Transverse colon (tissue), 4 donors: ENCODE data around the gene FER. TPM values are rescaled to one million over a fixed set of nuclear protein-coding genes. Genes with fewer than 3 reads are reported as not detected.

ENCODE experiments used
- DNase-seq: peaks from one replicate; pipeline ENCODE4 v3.0.0-alpha.2; 2019
- H3K27ac ChIP-seq, 4 donors: fragments of 200-600 bp; sonication (generic); 2 replicates each; pipeline ENCODE4 v1.5.1; 2016 to 2018; ENCODE audit warnings: inconsistent platforms in 4 of 4
- H3K27me3 ChIP-seq: fragments of 200-600 bp; sonication (generic); 2 replicates; pipeline ENCODE4 v1.5.1; 2017; ENCODE audit warnings: inconsistent platforms
- H3K36me3 ChIP-seq, 4 donors: fragments of 200-600 bp; sonication (generic); 2 replicates each; pipeline ENCODE4 v1.5.1; 2017 to 2019; ENCODE audit warnings: inconsistent platforms in 4 of 4
- H3K4me1 ChIP-seq, 4 donors: fragments of 200-600 bp; sonication (generic); 2 replicates each; pipeline ENCODE4 v1.5.1; 2017 to 2020; ENCODE audit warnings: inconsistent platforms in 4 of 4
- H3K4me3 ChIP-seq, 4 donors: fragments of 200-600 bp; sonication (generic); 1 replicate in 1 of 4; 2 replicates in 3 of 4; pipeline versions ENCODE4 v1.5.1 to v1.6.1; 2017 to 2019; ENCODE audit warnings: inconsistent platforms in 4 of 4
- H3K9me3 ChIP-seq, 2 donors: fragments of 200-600 bp; sonication (generic); 2 replicates each; pipeline ENCODE4 v1.5.1; 2017 to 2019; ENCODE audit warnings: inconsistent platforms in 2 of 2
- EP300 ChIP-seq: sonication (generic); formaldehyde crosslinking; IDR thresholded peaks from one replicate; pipeline ENCODE4 v1.6.1; 2017; ENCODE audit warnings: antibody characterized with exemption, low read depth
- POLR2A ChIP-seq: fragments of 450-650 bp; IDR thresholded peaks from one replicate; pipeline ENCODE4 v1.6.1; 2016; ENCODE audit warnings: antibody characterized with exemption, mild to moderate bottlenecking, moderate library complexity
- POLR2AphosphoS5 ChIP-seq, 3 donors: sonication (generic); formaldehyde crosslinking; IDR thresholded peaks; one replicate each; pipeline ENCODE4 v1.6.1; 2016; ENCODE audit warnings: antibody characterized with exemption in 3 of 3
- WGBS, 2 donors: methylation state at CpG; one replicate each; pipeline ENCODE4 v1.1.5; 2018; ENCODE audit warnings: low coverage in 1 of 2; 5-methylcytosine and 5-hydroxymethylcytosine counted together
- in situ Hi-C, 4 donors: fragments of 200-750 bp; cut with MboI; loops; one replicate each; pipeline versions ENCODE4 v1.15.0 to v1.15.1; 2017; ENCODE audit warnings: low sequenced_read_pairs in 3 of 4, low pct_ligation_motif_present in 1 of 4, low pct_unique_long_range_greater_than_20kb in 1 of 4
- intact Hi-C: fragments of 100-400 bp; cut with DNase I; formaldehyde crosslinking; loops from one replicate; pipeline ENCODE4 v1.15.1; 2023; ENCODE audit warnings: low total_unique reads
- total RNA-seq, 4 donors: library from RNA; depleted of rRNA; stranded (reverse); fragments of >200 nt; gene quantifications; one replicate each; pipeline ENCODE4 v1.1.0, GENCODE V29; 2016
- TF ChIP-seq, protein P1 (sequence below), 5 experiments: fragments of 200-600 bp in 3 of 5; fragments of 450-650 bp in 2 of 5; sonication (generic) in 3 of 5; IDR thresholded peaks; 1 replicate in 2 of 5; 2 replicates in 3 of 5; pipeline ENCODE4 v1.5.1; 2016 to 2017; ENCODE audit warnings: antibody characterized with exemption in 5 of 5, inconsistent platforms in 3 of 5, mild to moderate bottlenecking in 2 of 5, moderate library complexity in 1 of 5

The FER gene
- total RNA-seq, 4 donors from 2014 or later: 7.5 to 25.5 (median 13.1) TPM

DNA sequence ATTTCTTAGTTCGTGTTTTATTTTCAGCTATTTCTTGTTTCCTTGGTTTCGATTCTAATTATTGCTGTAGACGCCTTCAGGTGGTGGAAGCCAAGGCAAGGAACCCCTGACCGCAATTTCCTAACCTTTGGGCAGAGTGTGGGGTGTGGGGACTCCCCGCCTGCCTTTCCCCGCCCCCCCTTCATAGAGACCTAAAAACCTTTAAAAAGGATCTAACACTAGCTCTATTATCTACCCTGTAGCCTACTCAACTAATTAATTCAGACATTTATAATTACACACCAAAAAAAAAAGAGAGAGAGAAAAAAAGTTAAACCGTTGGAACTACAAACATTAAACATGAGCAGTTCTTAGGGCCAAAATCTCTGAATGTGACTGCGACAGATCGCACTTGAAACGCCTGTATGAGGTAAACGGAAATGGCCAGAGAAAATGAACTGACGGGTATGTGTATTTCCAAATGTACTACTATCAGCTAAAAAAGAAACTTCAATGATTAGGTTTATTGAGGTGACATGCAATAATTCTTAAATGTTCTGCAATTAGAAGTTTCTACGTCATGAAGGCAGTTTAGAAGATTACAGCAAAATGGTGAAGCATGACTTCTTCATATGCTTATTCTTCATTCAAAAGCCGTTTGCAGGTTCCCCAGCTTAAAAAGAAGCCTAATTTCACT, 19.0 kb upstream of the FER start:
- Histone ChIP-seq H3K9me3 (no peaks in the 10 kb centered on the region), H3K4me1 (peaks cover 0 to 15% (median 3%) of the 10 kb centered on the region in 4 donors), H3K4me3 (peak overlapping the region; percentile 65 to 85 (median 77)), H3K27me3 (no peaks in the 10 kb centered on the region), H3K36me3 (no peaks in the 10 kb centered on the region), H3K27ac (peak overlapping the region; percentile 90 to 95 (median 92))
- in situ Hi-C loops (loop anchor here in 1 of 4 donors (25.0 kb wide), 1 partner anchor 959 kb away; the partner anchor contains the start of gene MAN2A1), intact Hi-C loops (no loop called here)
- 29 to 36% methylated on average over 13 to 14 of the region's 14 CpGs for WGBS, 2 donors
- no peak for DNase-seq
- TF ChIP-seq, protein P1, sequence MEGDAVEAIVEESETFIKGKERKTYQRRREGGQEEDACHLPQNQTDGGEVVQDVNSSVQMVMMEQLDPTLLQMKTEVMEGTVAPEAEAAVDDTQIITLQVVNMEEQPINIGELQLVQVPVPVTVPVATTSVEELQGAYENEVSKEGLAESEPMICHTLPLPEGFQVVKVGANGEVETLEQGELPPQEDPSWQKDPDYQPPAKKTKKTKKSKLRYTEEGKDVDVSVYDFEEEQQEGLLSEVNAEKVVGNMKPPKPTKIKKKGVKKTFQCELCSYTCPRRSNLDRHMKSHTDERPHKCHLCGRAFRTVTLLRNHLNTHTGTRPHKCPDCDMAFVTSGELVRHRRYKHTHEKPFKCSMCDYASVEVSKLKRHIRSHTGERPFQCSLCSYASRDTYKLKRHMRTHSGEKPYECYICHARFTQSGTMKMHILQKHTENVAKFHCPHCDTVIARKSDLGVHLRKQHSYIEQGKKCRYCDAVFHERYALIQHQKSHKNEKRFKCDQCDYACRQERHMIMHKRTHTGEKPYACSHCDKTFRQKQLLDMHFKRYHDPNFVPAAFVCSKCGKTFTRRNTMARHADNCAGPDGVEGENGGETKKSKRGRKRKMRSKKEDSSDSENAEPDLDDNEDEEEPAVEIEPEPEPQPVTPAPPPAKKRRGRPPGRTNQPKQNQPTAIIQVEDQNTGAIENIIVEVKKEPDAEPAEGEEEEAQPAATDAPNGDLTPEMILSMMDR (IDR thresholded peaks at IDR 0.05): no peak
- no peak for TF ChIP-seq POLR2AphosphoS5 (IDR thresholded peaks at IDR 0.05)
- TF ChIP-seq POLR2A: no peak
- no peak for TF ChIP-seq EP300

DNA sequence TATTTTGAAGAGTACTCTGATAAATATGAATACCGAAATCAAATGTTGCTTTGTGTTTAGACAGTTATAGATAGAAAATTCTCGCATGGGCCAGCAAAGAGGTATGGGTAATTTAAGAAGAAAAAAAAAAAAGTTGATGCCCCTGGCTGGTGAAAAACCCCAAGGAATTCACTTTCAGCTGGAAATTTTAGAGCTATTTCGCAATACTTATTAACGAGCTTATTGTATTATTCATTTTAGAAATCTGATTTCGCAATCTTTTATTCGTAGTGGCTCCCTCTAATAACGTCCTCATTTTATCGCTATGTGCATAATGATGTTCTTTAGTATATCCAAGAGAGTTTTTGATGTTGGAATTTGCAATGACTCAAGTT, 18.5 kb upstream of the FER start:
- Histone ChIP-seq H3K4me3 (peak overlapping the region in 1 of 4 donors; percentile 84), H3K4me1 (peaks cover 0 to 15% (median 3%) of the 10 kb centered on the region in 4 donors), H3K27ac (peak overlapping the region in 3 of 4 donors; percentile 90 to 95 (median 92)), H3K27me3 (no peaks in the 10 kb centered on the region), H3K9me3 (no peaks in the 10 kb centered on the region), H3K36me3 (no peaks in the 10 kb centered on the region)
- no peak for DNase-seq
- WGBS, 2 donors: 74 to 86% methylated on average over 8 of the region's 8 CpGs
- in situ Hi-C loops: loop anchor here in 1 of 4 donors (25.0 kb wide), 1 partner anchor 958 kb away; the partner anchor contains the start of gene MAN2A1
- intact Hi-C loops: no loop called here
- TF ChIP-seq, protein P1 (IDR thresholded peaks at IDR 0.05): no peak
- TF ChIP-seq POLR2AphosphoS5 (IDR thresholded peaks at IDR 0.05): no peak
- no peak for TF ChIP-seq POLR2A
- no peak for TF ChIP-seq EP300

DNA sequence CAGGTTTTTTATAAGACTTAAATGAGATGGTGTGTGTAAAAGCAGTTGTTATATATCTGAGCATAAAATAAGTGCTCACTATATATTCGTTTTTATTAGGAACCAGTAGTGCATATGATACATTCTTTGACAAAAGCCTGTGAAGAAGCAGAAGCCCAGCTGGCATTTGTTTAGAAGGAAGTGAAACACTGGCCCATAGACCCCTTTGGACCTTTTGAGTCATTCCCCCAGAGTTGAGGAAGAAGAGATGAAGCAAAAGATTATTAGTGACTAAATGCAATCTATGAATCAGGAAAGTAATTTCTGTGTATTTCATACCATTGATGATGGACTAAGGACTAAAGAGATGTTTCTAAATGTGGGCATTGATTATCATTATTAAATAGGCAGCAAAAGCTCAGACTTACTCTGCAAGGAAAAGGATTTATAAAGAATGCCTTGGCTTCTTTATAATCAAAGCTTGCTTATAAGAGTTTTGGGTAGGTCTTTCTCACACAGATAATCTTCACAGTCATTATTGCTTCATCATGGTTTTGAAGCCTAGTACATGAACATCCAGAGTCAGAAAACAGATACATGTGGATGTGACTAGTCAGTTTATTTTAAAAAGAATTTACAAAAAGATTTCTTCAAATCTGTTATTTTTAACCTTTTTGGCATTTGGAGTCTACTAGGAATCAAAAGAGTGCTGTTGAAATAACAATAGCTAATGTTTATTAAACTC, 16.9 kb upstream of the FER start:
- Histone ChIP-seq H3K4me3 (no peak overlapping the region), H3K27ac (no peak overlapping the region), H3K4me1 (peaks cover 0 to 15% (median 3%) of the 10 kb centered on the region in 4 donors), H3K27me3 (no peaks in the 10 kb centered on the region), H3K9me3 (no peaks in the 10 kb centered on the region), H3K36me3 (no peaks in the 10 kb centered on the region)
- in situ Hi-C loops (loop anchor here in 1 of 4 donors (25.0 kb wide), 1 partner anchor 957 kb away; the partner anchor contains the start of gene MAN2A1), intact Hi-C loops (no loop called here)
- DNase-seq: no peak
- TF ChIP-seq, protein P1 (IDR thresholded peaks at IDR 0.05): no peak
- WGBS, 2 donors: 44 to 62% methylated on average over 1 of the region's 1 CpG

DNA sequence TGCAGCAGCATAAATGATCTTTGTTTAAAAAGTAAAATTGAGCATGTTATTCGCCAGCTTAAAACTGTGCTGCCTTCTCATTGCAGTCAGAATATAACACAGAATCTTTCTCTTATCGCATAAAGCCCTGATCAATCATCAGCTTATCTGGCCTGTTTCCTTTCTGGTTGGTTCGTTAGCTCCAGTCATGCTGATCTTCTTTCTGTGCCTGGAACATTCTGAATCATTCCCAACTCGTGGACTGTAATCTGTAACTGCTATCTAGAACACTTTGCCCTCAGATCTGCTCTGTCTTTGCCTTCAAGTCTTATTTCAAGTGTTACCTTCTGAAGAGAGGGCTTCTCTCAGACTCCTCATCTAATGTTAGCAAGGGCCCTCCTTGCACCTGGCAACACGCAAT, 11.9 kb upstream of the FER start:
- no peaks in the 10 kb centered on the region for H3K4me1 ChIP-seq
- TF ChIP-seq EP300 (no peak), POLR2A (peak; percentile 12)
- no peak overlapping the region for H3K27ac ChIP-seq
- intact Hi-C loops: no loop called here
- no peaks in the 10 kb centered on the region for H3K27me3 ChIP-seq
- in situ Hi-C loops: loop anchor here in 1 of 4 donors (25.0 kb wide), 1 partner anchor 952 kb away; the partner anchor contains the start of gene MAN2A1
- DNase-seq: no peak
- 72% methylated on average over 4 to 5 of the region's 5 CpGs for WGBS, 2 donors
- no peaks in the 10 kb centered on the region for H3K36me3 ChIP-seq
- H3K4me3 ChIP-seq: no peak overlapping the region
- no peaks in the 10 kb centered on the region for H3K9me3 ChIP-seq
